PC-9 (cell line): ENCODE results near the gene SMIM17.

ENCODE experiments used
- CTCF ChIP-seq: fragments of 200-600 bp; sonication (generic); conservative IDR thresholded peaks from 2 replicates; pipeline ENCODE4 v1.6.1; 2017; ENCODE audit warnings: mixed run types, antibody characterized with exemption, mild to moderate bottlenecking, moderate library complexity
- EZH2 ChIP-seq: fragments of 200-600 bp; sonication (generic); IDR thresholded peaks from 2 replicates; pipeline ENCODE4 v1.8.0; 2017; ENCODE audit warnings: antibody characterized with exemption, low read depth

GRCh38 chr19:56642711-56643459 is at the start of gene SMIM17:
- TF ChIP-seq CTCF: no peak
- no peak for TF ChIP-seq EZH2
